ENCODE results near the gene ZBED2. TPM values are rescaled to one million over a fixed set of nuclear protein-coding genes. Genes with fewer than 3 reads are reported as not detected.

ZBED2 gene
- total RNA-seq, 1 donor from 2014 or later: 2.2 TPM

DNA sequence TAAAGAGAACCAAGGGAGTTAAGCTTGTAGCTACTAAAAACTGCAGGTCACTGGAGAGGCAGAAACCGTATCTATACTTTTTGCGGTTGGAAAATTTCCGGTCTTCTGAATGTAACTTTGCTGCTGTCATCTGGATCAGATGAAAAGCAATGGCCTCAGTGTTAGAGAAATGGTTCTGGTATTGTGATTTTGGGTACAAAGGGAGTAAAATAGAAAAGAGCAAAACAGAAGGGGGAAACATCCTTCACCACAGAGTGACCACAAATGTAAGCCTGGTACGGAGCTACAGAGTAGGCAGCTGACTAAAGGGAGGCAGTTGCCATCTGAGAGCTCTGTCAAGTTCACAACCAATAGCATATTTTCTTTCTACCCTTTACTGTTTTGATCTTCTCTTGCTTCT lies 47.5 kb downstream of the ZBED2 start:
- no peaks in the 10 kb centered on the region for H3K36me3 Mint-ChIP-seq
- H3K27ac Mint-ChIP-seq: no peak overlapping the region
- DNase-seq (ENCODE audit: extremely low spot score, unreplicated experiment): no peak
- H3K4me3 Mint-ChIP-seq: no peak overlapping the region
- H3K9me3 Mint-ChIP-seq: no peaks in the 10 kb centered on the region
- H3K27me3 Mint-ChIP-seq: no peaks in the 10 kb centered on the region
- TF ChIP-seq CTCF (conservative IDR thresholded peaks at IDR 0.05): no peak
- H3K4me1 Mint-ChIP-seq (ENCODE audit: unreplicated experiment): no peaks in the 10 kb centered on the region

DNA sequence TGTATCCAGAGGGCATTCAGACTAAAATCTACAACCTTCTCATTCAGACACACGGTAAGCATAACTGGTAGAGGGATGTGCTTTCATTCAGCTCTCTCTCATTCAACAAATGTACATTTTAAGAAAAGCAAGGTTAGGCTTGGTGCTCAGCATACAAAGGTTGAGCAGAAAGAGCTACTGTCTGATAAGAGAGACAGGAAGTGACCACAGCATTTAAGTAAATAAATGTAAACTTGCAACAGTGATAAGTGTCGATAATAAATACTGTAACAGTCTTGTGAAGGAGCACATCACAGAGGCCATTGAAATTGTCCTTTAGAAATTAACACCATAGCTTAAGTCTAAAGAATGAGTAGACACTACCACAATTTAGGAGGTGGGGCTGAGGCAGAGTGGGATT lies 49.8 kb downstream of the ZBED2 start:
- no peaks in the 10 kb centered on the region for H3K27me3 Mint-ChIP-seq
- no peak for TF ChIP-seq CTCF (conservative IDR thresholded peaks at IDR 0.05)
- H3K9me3 Mint-ChIP-seq: no peaks in the 10 kb centered on the region
- DNase-seq (ENCODE audit: extremely low spot score, unreplicated experiment): no peak
- no peak overlapping the region for H3K4me3 Mint-ChIP-seq
- H3K4me1 Mint-ChIP-seq (ENCODE audit: unreplicated experiment): no peaks in the 10 kb centered on the region
- H3K27ac Mint-ChIP-seq: no peak overlapping the region
- no peaks in the 10 kb centered on the region for H3K36me3 Mint-ChIP-seq

Other genes starting within 250 kb of the ZBED2 start
- not detected in 2 replicates for gene CD96, start 53.1 kb downstream of the ZBED2 start, total RNA-seq (ENCODE audit: low replicate concordance)
- 7.2 and 14.5 TPM in 2 replicates for gene PLCXD2, start 79.3 kb upstream of the ZBED2 start, total RNA-seq (ENCODE audit: low replicate concordance)